GM19452 (cell line): Measurements from ENCODE around the gene OXA1L.
"Not testable (repeated sequence)": the region's sequence is repeated elsewhere in the genome, so short reads cannot be mapped to it uniquely, and the experiment has no call there.

ENCODE experiments used
- ATAC-seq: cut with Tn5 transposase; IDR thresholded peaks from one replicate; pipeline ENCODE4 v1.9.1; 2021; ENCODE audit not compliant: unreplicated experiment

The OXA1L gene

DNA sequence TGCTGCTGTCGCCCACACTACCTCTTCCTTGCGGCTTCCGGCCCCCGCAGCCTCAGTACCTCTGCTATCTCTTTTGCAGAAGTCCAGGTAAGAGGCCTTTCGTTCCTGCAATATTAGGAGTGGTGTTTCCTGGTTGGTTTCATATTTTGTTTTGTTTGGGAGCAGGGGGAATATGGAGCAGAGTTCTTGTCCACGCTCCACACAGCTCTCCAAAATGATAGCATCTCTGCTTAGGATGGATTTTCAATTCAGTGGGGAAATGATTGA, 768 bp downstream of the OXA1L start:
- peak; percentile 27 for ATAC-seq

GRCh38 chr14:22768947-22769346, 2.5 kb downstream of the OXA1L start:
- ATAC-seq: no peak

DNA sequence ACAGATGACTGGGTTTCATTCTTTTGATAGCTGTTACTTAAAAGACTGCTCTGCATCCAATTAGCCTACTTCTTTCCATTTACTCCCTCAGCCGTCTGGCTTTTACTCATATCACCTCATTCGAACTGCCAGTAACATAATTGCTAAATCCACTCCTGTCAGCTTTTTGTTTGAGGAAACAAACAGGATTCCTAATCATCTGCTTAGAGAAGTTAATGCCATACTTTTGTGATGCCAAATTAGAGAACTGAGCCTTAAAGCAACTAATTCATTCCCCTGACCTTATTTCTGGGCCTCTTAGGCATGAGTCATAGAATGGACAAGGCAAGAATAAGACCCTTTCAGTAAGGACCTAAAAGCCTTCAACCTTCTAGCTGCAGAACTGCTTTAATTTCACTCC, 2.9 kb downstream of the OXA1L start:
- no peak for ATAC-seq

DNA sequence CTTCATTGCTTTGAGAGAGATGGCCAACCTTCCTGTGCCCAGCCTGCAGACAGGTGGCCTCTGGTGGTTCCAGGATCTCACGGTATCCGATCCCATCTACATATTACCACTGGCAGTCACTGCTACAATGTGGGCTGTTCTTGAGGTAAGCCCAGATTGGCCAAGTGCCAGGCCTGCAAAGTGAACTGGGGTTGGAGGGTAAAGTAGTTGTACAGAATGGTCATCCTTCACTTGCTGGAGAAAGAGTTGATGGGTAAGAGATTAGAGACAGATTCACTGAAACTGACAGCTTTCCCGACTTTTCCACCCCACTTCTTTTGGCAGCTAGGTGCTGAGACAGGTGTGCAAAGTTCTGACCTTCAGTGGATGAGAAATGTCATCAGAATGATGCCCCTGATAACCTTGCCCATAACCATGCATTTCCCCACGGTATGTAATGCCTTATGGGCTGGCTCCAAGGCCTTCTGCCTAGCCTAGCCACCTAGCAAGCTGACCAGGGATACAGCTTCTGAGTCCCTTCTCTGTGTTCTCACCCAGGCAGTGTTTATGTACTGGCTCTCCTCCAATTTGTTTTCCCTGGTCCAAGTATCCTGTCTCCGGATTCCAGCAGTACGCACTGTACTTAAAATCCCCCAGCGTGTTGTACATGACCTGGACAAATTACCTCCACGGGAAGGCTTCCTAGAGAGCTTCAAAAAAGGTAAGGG, 4.1 kb downstream of the OXA1L start:
- ATAC-seq: no peak

DNA sequence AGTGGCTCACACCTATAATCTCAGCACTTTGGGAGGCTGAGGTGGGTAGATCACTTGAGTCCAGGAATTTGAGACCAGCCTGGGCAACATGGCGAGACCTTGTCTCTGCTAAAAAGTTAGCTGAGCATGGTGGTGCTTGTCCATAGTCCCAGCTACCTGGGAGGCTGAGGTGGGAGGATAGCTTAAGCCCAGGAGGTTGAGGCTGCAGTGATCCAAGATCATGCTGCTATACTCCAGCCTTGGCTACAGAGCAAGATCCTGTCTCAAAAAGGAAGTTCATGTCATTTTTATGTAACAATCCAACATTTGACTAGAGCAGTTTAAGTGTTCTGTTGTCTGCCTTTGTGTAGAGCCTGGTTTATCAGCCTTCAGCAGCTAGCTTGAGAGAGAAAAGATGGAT, 6.2 kb downstream of the OXA1L start:
- no peak for ATAC-seq

GRCh38 chr14:22773162-22774010, 6.9 kb downstream of the OXA1L start:
- no peak for ATAC-seq

DNA sequence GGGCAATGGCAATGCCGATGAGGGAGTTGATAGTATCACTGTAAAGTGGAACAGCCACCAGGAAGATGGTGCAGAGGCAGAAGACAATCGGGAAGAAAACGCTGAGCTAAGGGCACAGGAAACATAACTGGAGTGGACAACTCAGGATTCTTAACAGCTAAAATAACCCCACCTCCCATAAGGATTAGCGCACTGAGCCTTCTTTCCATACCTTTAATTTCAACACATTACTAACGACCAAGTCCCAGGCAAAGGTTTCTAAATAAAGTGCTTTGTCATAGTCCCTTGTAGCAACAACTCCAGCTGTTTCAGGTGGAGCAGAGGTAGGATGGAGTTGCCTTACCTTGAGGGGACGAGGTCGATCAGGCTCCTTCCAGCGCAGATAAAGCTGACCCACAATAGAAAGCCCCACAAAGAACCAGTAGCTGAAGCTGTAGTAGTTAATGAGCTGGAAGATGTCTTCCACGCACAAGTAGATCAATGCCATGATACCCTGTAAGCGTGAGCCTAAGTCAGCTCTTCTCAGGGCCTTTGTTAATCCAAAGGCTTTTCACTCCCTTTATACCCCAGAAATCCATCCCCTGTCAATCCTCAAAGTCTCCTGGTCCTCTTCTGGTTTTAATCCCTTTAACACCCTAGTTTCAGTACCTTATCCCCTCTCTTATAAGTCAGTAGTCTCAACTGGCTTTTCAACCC, 7.7 kb downstream of the OXA1L start:
- ATAC-seq: no peak

DNA sequence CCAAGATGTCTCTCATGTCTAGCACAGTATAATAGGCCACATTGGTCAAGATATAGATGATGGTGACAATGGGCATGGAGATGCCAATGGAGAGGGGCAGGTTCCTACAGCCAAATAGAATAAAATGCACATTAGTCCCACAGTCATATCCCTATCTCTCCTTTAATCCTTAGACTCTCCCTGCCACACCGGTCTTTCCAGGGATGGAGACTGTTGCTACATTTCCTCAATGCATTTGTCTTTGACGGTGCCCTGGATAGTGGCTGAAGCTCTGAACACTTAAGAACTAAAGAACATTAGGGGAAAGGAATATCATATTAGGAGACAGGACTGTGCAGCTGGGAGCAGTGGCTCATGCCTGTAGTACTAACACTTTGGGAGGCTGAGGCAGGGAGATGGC, 9.7 kb downstream of the OXA1L start:
- no peak for ATAC-seq

GRCh38 chr14:22776849-22777248, 10.4 kb downstream of the OXA1L start:
- ATAC-seq: not testable (repeated sequence)

DNA sequence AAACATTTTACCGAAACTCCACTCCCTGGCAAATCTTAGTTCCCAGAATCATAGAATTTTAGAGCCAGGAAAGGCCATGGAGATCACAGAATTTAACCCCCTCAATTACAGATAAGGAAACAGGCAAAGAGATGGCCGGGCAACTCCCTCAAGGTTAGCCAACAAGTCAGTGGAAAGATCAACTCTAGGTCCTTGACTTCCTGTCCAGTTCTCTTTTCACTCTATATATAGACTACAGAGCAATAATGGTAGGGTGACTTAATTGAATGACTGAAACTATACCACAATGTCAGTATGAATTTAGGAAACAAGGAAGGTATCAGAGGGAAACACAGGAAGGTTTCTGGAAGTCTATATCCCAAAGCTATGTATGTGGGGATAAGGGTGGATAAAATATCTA, 11.6 kb downstream of the OXA1L start:
- no peak for ATAC-seq

DNA sequence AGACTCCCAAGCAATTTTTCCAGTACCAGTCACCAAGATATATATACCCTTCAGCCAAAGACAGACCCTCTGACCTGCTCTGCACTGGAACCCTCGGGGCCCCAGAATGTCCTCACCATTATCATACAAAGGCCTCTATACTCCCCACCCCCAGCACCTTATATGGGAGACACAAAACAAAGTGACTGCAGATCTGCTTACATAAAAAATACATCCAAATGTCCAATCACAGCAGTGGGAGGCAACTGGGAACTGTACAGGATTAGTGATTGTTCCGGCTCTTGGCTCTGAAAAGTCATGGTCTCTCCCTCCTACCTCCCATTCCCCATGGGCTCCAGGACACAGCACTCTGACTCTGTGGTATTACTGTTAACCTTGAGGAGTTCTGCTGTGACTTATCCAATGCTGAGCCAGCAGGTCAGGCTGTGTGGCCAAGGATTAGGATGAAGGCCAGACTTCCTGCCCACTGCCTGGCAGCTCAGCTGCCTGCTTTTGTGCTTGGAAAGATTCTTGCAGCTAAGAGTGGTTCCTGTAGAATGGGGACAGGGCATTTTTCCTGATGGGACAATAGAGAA, 13.7 kb downstream of the OXA1L start:
- no peak for ATAC-seq

DNA sequence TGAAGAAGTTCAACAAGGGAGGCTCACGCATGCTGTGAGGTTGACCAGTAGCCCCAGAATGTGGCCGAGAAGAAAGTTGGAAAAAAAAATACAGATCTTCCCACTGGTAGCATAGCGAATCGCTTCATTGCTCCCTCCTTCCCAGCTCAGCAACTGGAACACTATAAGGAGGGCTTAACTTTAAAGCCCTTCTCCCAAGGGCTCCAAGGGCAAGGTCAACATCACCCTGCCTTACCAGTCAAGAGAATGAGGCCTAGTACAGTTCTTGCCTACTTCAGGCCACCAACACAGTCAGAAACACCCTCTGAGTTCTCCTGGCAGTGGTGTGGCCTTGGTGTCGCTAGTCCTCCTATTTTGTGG, 14.4 kb downstream of the OXA1L start:
- no peak for ATAC-seq

DNA sequence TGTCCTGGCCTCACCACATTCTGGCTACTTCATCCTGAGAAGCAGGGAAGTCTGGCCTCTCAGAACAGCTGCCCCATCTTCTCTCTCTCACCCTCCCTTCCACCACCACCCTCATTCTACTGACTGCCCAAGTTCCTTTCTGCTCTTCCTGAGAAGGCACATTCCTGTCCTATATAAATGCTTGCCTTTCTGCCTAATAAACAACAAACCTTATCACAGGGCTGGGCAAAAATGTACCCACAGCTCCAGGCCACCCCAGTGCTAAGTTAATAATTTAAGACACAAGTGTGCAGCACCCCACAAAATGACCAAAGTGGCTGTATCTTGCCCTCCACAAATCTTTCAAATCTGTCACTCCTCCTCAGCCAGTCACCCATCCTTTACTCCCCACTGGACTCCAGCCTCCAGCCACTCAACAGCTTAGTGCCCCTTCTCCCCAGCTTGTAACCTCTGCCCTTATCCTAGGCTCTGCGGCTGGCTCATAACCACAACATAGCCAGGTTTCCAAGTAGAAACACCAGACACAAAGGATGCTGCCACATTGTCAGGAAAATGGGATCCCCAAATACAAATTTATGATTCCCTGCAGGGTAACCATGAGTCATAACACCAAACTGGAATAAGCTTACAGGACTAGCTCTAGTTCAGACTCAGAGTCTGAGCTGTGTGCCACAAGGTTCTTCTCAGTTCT, 15.0 kb downstream of the OXA1L start:
- ATAC-seq: no peak

- ATAC-seq: no peak
These were observed 20.2 kb downstream of the OXA1L start for GRCh38 chr14:22786685-22787084.

GRCh38 chr14:22791301-22791700, 24.8 kb downstream of the OXA1L start:
- ATAC-seq: no peak

DNA sequence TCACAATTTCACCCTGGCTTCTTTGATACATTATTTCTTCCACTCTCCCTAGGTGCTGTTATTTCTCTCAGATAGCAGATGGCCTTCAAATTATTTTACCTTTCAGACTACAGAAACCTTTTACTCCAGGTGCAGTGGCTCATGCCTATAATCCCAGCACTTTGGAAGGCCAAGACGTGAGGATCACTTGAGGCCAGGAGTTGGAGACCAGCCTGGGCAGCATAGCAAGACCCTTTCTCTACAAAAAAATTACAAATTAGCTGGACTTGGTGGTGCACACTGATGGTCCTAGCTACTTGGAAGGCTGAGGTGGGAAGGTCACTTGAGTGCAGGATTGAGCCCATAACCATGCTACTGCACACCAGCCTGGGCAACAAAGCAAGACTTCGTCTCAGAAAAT, 25.7 kb downstream of the OXA1L start:
- no peak for ATAC-seq

- not testable (repeated sequence) for ATAC-seq
These were observed 27.1 kb downstream of the OXA1L start for GRCh38 chr14:22793550-22793949.

DNA sequence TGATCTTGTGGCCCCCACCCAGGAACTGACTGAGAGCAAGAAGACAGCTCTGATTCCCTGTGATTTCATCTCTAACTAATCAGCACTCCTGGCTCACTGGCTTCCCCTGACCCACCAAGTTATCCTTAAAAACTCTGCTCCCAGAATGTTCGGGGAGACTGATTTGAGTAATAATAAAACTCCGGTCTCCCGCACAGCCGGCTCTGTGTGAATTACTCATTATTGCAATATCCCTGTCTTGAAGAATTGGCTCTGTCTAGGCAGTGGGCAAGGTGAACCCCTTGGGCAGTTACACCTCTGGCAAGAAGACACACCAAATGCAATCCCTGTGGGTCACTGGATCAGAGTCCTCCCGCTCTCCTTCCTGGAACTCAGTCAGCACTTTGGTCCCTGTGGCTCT, 27.5 kb downstream of the OXA1L start:
- ATAC-seq: no peak

GRCh38 chr14:22794551-22794951, 28.1 kb downstream of the OXA1L start:
- ATAC-seq: peak; percentile 48

GRCh38 chr14:22796087-22796707, 29.7 kb downstream of the OXA1L start:
- peak; percentile 62 for ATAC-seq
